ENCODE data around the gene MMRN1. TPM values are rescaled to one million over a fixed set of nuclear protein-coding genes. Genes with fewer than 3 reads are reported as not detected.

MMRN1 gene
- total RNA-seq, 1 experiment from 2014 or later: not detected

DNA sequence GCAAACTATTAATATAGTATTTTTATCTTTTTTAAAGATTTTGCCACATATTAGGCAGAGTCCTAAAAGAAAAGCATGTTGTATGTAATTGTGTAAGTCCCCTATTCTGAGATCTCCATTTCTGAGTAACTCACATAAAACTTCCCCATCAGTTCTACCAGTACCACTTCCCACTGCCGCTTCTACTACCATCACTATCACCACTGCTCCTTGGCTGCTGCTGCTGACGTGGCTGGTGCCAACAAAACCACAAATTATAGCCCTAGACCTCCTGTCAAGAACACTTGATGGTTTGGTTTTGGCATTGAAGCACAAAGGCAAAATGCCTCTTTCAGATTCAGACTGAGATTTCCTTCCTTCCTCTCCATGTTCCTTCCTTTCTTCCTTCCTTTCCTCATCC, 106.4 kb downstream of the MMRN1 start:
- H4K20me1 ChIP-seq (ENCODE audit: insufficient read depth): no peaks in the 10 kb centered on the region
- no peaks in the 10 kb centered on the region for H3K4me1 ChIP-seq (replicated peaks; ENCODE audit: insufficient read depth)
- no peak overlapping the region for H2AFZ ChIP-seq
- H3K79me2 ChIP-seq (ENCODE audit: low read depth): no peaks in the 10 kb centered on the region
- H3K36me3 ChIP-seq (ENCODE audit: low read depth): no peaks in the 10 kb centered on the region
- H3K4me3 ChIP-seq: no peak overlapping the region
- no TSS peak for BruUV-seq (replicated peaks)
- POLR2A ChIA-PET (ENCODE audit: unreplicated experiment): no interaction called here
- no peak overlapping the region for H3K4me2 ChIP-seq
- no peaks in the 10 kb centered on the region for H3K27me3 ChIP-seq (ENCODE audit: insufficient read depth, low read depth)
- H3F3A ChIP-seq (ENCODE audit: insufficient read depth, low read depth): no peaks in the 10 kb centered on the region
- H3K9me3 ChIP-seq (ENCODE audit: insufficient read depth, low read depth): no peaks in the 10 kb centered on the region
- no peak for DNase-seq
- CTCF ChIA-PET: no interaction called here
- H3K9me2 ChIP-seq (ENCODE audit: insufficient read depth): no peaks in the 10 kb centered on the region
- TF ChIP-seq, protein P1, sequence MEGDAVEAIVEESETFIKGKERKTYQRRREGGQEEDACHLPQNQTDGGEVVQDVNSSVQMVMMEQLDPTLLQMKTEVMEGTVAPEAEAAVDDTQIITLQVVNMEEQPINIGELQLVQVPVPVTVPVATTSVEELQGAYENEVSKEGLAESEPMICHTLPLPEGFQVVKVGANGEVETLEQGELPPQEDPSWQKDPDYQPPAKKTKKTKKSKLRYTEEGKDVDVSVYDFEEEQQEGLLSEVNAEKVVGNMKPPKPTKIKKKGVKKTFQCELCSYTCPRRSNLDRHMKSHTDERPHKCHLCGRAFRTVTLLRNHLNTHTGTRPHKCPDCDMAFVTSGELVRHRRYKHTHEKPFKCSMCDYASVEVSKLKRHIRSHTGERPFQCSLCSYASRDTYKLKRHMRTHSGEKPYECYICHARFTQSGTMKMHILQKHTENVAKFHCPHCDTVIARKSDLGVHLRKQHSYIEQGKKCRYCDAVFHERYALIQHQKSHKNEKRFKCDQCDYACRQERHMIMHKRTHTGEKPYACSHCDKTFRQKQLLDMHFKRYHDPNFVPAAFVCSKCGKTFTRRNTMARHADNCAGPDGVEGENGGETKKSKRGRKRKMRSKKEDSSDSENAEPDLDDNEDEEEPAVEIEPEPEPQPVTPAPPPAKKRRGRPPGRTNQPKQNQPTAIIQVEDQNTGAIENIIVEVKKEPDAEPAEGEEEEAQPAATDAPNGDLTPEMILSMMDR (conservative IDR thresholded peaks at IDR 0.05): no peak
- no peak for TF ChIP-seq EZH2 (IDR thresholded peaks at IDR 0.05; ENCODE audit: low read depth)
- intact Hi-C loops (cut with micrococcal nuclease; ENCODE audit: unreplicated experiment): no loop called here
- H3K27ac ChIP-seq: no peak overlapping the region

DNA sequence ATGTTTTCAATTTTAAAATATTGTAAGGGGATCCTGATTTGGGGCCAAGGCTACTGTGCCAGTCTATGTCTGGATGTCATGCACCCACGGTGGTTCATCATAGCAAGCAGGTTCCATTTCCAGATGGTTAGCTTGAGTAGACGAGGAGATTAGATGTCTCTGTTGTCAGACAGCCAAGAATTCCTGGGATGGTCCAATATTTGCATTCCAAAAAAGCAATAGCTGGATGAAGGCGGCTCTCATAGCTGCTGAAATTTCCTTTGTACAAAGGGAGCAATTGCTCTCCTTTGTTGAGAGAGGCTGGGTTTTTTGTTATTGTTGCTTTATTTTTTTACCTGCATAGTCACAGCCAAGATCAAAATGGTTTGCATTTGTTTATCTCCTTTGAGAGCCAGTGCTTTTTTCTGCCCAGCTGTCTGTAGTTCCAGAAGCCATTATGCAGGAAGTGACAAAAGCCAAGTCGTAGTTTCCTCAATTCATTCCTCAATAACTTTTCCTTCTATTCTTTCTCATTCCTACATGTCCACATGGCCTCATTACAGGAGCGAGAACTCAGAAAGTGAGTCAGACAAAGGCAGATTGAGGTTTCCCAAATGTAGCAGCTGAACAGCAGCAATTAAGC, 107.9 kb downstream of the MMRN1 start:
- no peak for DNase-seq
- H3K9me2 ChIP-seq (ENCODE audit: insufficient read depth): no peaks in the 10 kb centered on the region
- H2AFZ ChIP-seq: no peak overlapping the region
- ChIA-PET POLR2A (ENCODE audit: unreplicated experiment) (no interaction called here), CTCF (no interaction called here)
- intact Hi-C loops (cut with micrococcal nuclease; ENCODE audit: unreplicated experiment): no loop called here
- H3K9me3 ChIP-seq (ENCODE audit: insufficient read depth, low read depth): no peaks in the 10 kb centered on the region
- H3K36me3 ChIP-seq (ENCODE audit: low read depth): no peaks in the 10 kb centered on the region
- H3K4me3 ChIP-seq: no peak overlapping the region
- no peaks in the 10 kb centered on the region for H3F3A ChIP-seq (ENCODE audit: insufficient read depth, low read depth)
- TF ChIP-seq, protein P1 (conservative IDR thresholded peaks at IDR 0.05): no peak
- no peak for TF ChIP-seq EZH2 (IDR thresholded peaks at IDR 0.05; ENCODE audit: low read depth)
- no peaks in the 10 kb centered on the region for H3K79me2 ChIP-seq (ENCODE audit: low read depth)
- no peak overlapping the region for H3K4me2 ChIP-seq
- no peak overlapping the region for H3K27ac ChIP-seq
- no peaks in the 10 kb centered on the region for H4K20me1 ChIP-seq (ENCODE audit: insufficient read depth)
- BruUV-seq (replicated peaks): no TSS peak
- no peaks in the 10 kb centered on the region for H3K27me3 ChIP-seq (ENCODE audit: insufficient read depth, low read depth)
- H3K4me1 ChIP-seq (replicated peaks; ENCODE audit: insufficient read depth): no peaks in the 10 kb centered on the region

Other genes starting within 250 kb of the MMRN1 start
- 3.9 and 4.8 TPM in 2 replicates for gene SNCA, start 57.7 kb upstream of the MMRN1 start, total RNA-seq (2021)
- gene CCSER1, start 232.5 kb downstream of the MMRN1 start, total RNA-seq (2021): 4.1 and 5.9 TPM in 2 replicates

Data from PC-9 (cell line).